SH-SY5Y (cell line): ENCODE results near the gene SHISA4.

Experiments
- GATA2 ChIP-seq: IDR thresholded peaks from 2 replicates; pipeline ENCODE4 v1.6.1; 2011; ENCODE audit warnings: mild to moderate bottlenecking, low read depth, low read length
- GATA3 ChIP-seq: IDR thresholded peaks from 2 replicates; pipeline ENCODE4 v1.6.1; 2011; ENCODE audit warnings: low read depth, mild to moderate bottlenecking, low read length, moderate library complexity

SHISA4 gene

DNA sequence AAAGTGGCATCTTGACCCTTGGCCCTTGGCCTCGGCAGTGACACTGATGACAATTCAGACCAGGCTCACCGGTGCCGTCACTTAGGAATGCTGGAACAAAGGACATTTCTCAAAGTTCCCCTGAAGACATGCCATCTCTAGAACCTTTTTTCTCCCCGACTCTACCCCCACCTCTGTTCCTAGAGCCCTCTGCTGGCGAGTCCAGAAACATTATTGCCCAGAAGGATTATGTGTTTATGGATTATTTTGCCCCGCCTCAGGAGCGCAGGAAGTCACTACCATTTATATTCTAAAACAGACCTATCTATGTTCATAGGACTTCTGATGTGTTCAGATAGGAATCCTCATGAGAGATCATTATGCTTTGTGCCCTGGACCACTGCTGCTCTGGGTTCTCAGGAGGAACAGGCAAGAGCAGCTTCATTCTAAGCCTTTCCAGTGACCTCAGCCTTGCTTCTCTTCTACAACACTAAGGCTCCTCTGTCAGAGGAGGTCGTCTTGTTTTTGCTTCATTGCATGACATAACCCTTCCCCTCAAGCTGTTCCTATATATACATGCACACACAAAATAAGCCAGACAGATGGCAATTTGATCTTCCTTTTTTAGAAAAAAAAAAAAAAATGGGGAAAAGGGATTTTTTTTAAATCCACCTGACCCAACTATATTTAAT, 12.4 kb upstream of the SHISA4 start:
- TF ChIP-seq GATA2 (no peak), GATA3 (no peak)

DNA sequence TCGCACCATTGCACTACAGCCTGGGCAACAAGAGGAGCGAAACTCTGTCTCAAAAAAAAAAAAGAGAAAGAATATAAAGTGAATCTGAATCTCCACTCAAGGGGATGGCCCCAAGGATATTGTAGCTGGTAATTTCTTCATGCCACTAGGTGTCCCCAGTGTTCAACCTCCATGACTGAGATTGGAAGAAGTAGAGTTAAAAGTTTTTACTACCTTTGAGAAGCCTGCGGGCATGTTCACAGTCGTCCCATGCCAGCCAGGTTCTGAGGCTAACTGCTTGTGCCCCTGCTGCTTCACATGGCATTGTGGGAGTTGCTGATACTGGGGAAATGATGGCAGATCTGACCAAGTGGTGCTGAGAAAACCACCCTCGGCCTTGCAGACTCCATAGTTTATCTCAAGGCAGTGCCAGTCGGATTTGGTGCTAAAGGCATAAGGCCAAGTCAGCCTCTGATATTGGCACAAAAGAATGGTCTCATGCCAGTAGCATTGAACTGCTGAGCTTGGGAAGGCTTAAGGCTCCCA, 10.8 kb upstream of the SHISA4 start:
- TF ChIP-seq GATA2 = no peak
- no peak for TF ChIP-seq GATA3

- TF ChIP-seq GATA3 = no peak
Measured at GRCh38 chr1:201880928-201881571, 7.6 kb upstream of the SHISA4 start.

DNA sequence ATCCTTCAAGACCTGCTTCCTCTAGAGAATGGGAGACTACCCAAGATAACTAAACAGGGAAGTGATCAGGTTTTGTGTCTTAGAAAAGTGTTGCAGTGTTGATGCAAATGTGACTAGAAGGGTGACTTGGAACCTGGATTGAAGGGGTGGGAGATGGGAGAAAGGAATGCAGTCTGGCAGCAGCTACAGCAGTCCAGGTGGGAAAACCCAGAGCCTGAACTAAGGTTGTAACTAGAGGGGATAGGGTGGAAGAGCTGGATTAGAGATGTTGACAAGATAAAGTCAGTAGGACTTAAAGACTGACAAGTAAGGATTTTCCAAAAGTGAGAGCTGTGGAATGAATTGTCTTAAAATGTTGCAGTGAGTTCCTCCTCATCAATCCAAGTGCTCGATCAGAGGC, 7.1 kb upstream of the SHISA4 start:
- TF ChIP-seq GATA3 (no peak), GATA2 (no peak)

DNA sequence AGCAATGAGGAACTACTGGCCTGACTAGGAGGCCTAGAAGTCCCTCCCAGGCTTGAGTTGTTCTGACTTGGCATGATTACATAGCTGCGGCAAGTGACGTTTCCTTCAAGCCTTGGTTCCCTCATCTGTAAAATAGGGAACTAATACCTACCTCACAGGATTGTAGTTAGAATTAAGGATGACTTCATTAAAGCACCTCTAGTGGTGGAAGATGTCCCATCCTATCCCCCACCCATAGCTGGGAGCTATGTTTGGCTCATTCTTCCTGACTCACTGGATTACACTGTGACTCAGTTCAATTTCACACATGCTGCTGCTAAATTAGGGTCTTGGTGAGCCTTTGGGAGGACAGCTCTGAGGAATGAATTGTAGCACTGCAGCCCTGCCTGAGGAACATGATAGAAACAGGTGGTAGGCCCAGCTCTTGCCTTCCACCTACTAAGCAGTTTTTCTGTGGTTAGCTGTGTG, 6.0 kb upstream of the SHISA4 start:
- TF ChIP-seq GATA3 (no peak), GATA2 (no peak)

DNA sequence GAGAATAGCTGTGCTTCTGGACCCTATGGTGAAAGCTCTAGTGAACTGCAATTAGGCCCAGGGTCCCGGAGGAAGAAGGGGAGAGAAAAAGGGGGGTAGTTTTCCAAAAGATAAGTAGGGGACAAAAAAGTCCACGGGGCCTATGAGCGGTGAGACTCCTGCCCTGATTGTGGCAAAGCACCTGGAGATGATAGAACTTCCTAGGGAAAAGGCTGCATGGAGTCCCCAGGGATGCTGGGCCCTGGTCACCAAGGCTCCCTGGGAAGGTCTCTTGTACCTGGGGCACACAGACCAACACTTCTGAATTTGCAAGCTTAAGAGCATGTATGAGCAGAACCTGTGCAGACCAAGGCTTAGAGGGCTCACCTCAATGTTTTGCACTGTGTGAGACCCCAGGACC, 5.4 kb upstream of the SHISA4 start:
- TF ChIP-seq GATA3 (no peak), GATA2 (no peak)

- TF ChIP-seq GATA2 = no peak
- TF ChIP-seq GATA3 = no peak
Measured at GRCh38 chr1:201883786-201884185, 4.9 kb upstream of the SHISA4 start.

DNA sequence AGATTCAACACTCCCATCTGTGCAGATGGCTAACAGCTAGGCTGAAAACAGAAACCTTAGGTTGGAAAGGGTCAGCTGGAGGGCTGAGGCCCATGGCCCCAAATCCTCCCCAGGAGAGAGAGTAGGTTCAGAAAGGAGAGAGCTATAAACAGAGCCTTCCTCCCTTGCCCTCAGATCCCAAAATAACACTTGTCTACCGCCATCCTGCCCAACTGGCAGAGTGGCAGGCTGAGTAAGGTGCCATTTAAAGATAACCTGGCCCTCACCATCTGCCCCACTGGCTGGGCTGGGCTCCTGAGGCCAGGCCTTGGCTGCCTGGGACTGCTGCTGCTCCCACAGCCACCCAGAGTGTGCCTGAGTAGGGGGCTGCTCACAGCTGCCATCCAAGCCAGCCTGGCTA, 4.3 kb upstream of the SHISA4 start:
- TF ChIP-seq GATA2 (no peak), GATA3 (no peak)

DNA sequence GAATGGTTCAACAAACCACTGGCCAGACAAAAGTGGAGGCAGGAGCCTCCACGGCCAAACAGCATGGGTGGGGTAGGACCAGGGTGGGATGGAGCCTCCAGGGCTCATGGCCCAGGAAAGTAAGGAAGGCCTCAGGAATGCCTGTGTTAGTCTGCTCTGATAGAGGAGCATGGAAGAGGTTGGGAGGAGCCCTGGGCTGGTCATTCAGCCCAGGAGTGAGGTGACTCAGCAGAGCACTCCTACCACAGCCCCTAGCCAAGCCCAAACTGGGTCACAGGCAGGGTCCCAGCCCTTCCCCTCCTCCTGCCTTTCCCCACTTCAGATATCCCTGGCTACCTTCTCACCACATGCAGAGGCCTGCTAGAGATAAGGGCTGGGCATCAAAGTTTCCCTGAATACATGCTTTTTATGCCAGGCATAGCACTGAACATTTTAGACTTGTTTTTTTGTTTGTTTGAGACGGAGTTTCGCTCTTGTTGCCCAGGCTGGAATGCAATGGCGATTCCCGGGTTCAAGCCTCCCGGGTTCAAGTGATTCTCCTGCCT, 3.1 kb upstream of the SHISA4 start:
- TF ChIP-seq GATA3 = no peak
- TF ChIP-seq GATA2 = no peak

- TF ChIP-seq GATA3 (no peak), GATA2 (no peak)
Measured at GRCh38 chr1:201886103-201886885, 2.4 kb upstream of the SHISA4 start.

DNA sequence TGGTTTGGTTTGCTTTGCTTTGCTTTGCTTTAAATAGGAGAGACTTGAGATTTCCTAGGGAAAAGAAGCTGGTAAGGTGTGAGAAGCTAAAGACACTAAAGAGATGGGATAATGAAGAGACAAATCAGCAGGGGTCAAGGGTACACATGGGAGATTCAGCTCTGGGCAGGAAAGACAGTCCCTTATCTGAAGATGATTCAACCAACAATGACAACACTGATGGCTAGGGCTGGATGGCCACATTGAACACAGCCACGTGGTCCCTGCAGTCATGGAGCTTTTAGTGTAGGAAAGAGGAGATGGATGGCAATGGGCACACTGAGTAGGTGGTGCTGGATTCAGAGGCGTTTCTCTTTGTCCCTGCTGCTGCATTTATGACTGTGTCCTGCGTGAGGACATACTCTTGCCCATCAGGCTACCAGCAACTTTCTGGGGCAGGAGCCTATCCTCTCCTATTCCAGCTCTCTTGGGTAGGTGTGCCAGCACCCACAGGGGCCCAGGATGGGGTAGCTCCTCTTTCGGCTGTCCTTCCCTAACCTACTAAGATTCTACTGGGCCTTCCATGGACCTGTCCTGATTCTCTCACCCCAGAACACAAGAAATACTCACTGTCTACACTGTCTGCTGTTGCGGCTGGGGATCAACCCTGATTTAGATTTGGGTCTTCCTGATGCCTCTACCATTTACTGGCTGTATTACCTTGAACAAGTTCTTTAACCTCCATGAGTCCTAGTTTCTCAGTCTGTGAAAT, 1.4 kb upstream of the SHISA4 start:
- TF ChIP-seq GATA3 (no peak), GATA2 (no peak)

DNA sequence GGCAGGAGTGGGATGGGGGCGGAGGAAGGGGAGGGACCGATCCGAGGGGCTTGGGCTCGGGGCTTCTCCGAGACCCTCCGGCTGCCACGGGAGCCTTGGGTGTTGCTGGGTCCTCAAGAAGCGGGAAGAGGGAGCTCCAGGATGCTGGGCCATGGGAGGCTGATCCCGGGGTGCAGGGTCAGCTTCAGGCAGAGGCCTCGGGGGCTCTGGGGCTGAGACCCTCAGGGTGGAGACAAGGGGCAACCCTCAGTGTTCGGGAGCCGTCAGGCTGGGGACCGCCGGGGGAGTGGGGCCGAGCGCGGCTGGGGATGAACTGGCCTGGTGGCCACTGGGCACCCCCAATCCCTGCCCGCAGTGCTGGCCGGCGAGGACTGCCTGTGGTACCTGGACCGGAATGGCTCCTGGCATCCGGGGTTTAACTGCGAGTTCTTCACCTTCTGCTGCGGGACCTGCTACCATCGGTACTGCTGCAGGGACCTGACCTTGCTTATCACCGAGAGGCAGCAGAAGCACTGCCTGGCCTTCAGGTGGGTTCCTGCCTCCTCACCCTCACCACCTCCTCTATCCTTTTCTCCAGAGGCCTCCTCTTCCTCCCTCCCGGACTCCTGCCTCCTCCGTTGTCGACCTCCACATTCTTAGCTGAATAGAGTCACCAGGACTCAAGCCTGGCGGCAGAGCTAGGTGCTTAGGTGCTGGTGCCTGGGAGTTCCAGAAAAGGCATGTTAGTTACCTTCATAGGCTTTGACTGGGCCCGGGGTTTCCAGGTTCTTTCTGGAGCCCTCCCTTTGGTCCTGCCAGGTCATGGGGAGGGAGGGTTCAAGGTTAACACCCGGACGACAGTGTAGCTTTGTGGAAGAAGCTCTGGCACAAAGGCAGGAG, 631 bp downstream of the SHISA4 start:
- TF ChIP-seq GATA3 (no peak), GATA2 (no peak)

DNA sequence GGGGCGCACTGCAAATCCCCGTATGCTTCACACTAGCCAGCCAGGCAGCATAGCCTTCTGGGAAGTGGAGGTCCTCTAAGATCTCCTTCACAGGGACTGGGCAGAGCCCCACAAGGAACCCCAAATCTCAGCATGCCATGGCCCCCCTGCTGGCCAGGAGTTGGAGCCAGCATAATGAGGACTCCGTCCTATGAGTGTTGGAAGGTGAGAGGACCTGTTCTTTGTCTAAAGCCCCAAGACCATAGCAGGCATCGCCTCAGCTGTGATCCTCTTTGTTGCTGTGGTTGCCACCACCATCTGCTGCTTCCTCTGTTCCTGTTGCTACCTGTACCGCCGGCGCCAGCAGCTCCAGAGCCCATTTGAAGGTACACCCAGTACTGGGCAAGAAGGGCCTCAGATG, 1.5 kb downstream of the SHISA4 start:
- TF ChIP-seq GATA2 (no peak), GATA3 (no peak)
